ENCODE results near the gene MSANTD1.

Gene MSANTD1

GRCh38 chr4:3217266-3217665, 31.7 kb upstream of the MSANTD1 start:
- no peak for DNase-seq

- no peak for DNase-seq
Measured at GRCh38 chr4:3217771-3218170, 31.2 kb upstream of the MSANTD1 start.

- no peak for DNase-seq
Measured at GRCh38 chr4:3218824-3219760, 29.9 kb upstream of the MSANTD1 start.

- DNase-seq: peak; percentile 6
Measured at GRCh38 chr4:3219761-3220475, 29.0 kb upstream of the MSANTD1 start.

GRCh38 chr4:3220476-3221183, 28.3 kb upstream of the MSANTD1 start:
- peak; percentile 10 for DNase-seq

GRCh38 chr4:3221184-3221494, 27.8 kb upstream of the MSANTD1 start:
- peak; percentile 9 for DNase-seq

- peak; percentile 5 for DNase-seq
Measured at GRCh38 chr4:3221996-3222395, 27.0 kb upstream of the MSANTD1 start.

GRCh38 chr4:3223346-3223745, 25.6 kb upstream of the MSANTD1 start:
- DNase-seq: no peak

- peak; percentile 18 for DNase-seq
Measured at GRCh38 chr4:3223956-3224748, 24.8 kb upstream of the MSANTD1 start.

- DNase-seq: peak; percentile 14
Measured at GRCh38 chr4:3225071-3225850, 23.7 kb upstream of the MSANTD1 start.

- DNase-seq: peak; percentile 43
Measured at GRCh38 chr4:3225936-3226335, 23.0 kb upstream of the MSANTD1 start.

GRCh38 chr4:3226467-3226866, 22.5 kb upstream of the MSANTD1 start:
- DNase-seq: peak; percentile 37

GRCh38 chr4:3226944-3227343, 22.0 kb upstream of the MSANTD1 start:
- DNase-seq: no peak

- peak; percentile 11 for DNase-seq
Measured at GRCh38 chr4:3227878-3228675, 20.9 kb upstream of the MSANTD1 start.

GRCh38 chr4:3228881-3229280, 20.1 kb upstream of the MSANTD1 start:
- DNase-seq: peak; percentile 1

GRCh38 chr4:3229328-3229727, 19.6 kb upstream of the MSANTD1 start:
- peak; percentile 7 for DNase-seq

GRCh38 chr4:3229964-3230363, 19.0 kb upstream of the MSANTD1 start:
- peak; percentile 9 for DNase-seq

GRCh38 chr4:3231471-3231870, 17.5 kb upstream of the MSANTD1 start:
- DNase-seq: no peak

- no peak for DNase-seq
Measured at GRCh38 chr4:3232001-3232400, 17.0 kb upstream of the MSANTD1 start.

- no peak for DNase-seq
Measured at GRCh38 chr4:3232871-3233271, 16.1 kb upstream of the MSANTD1 start.
